Fibroblast of skin of back (primary cell): ENCODE measurements around the gene CSH1.
"Not testable (repeated sequence)": the region's sequence is repeated elsewhere in the genome, so short reads cannot be mapped to it uniquely, and the experiment has no call there.

Experiments
- DNase-seq: peaks from one replicate; pipeline ENCODE4 v3.0.0-alpha.2; 2013

The CSH1 gene

GRCh38 chr17:63928172-63928666, 31.8 kb upstream of the CSH1 start:
- DNase-seq = no peak

GRCh38 chr17:63927464-63928171, 31.2 kb upstream of the CSH1 start:
- DNase-seq = no peak

GRCh38 chr17:63926164-63926563, 29.8 kb upstream of the CSH1 start:
- no peak for DNase-seq

- no peak for DNase-seq
Observed at GRCh38 chr17:63925615-63926014, 29.2 kb upstream of the CSH1 start.

- not testable (repeated sequence) for DNase-seq
Observed at GRCh38 chr17:63922402-63922801, 26.0 kb upstream of the CSH1 start.

GRCh38 chr17:63920779-63921178, 24.4 kb upstream of the CSH1 start:
- not testable (repeated sequence) for DNase-seq

- not testable (repeated sequence) for DNase-seq
Observed at GRCh38 chr17:63920050-63920449, 23.7 kb upstream of the CSH1 start.

GRCh38 chr17:63919311-63919723, 22.9 kb upstream of the CSH1 start:
- DNase-seq = peak; percentile 53

- not testable (repeated sequence) for DNase-seq
Observed at GRCh38 chr17:63918789-63919305, 22.5 kb upstream of the CSH1 start, which contains the start of gene GH1. Gene GH1 (minus strand): TSS chr17:63918839. CDS start chr17:63918776, 63 bp downstream.

GRCh38 chr17:63918305-63918704, 21.9 kb upstream of the CSH1 start:
- DNase-seq = no peak

- no peak for DNase-seq
Observed at GRCh38 chr17:63917646-63918045, 21.3 kb upstream of the CSH1 start.

GRCh38 chr17:63917206-63917605, 20.8 kb upstream of the CSH1 start:
- not testable (repeated sequence) for DNase-seq

GRCh38 chr17:63916566-63917185, 20.3 kb upstream of the CSH1 start:
- DNase-seq = no peak

GRCh38 chr17:63915753-63916152, 19.4 kb upstream of the CSH1 start:
- not testable (repeated sequence) for DNase-seq

GRCh38 chr17:63914471-63914870, 18.1 kb upstream of the CSH1 start:
- no peak for DNase-seq

- peak; percentile 24 for DNase-seq
Observed at GRCh38 chr17:63911657-63912100, 15.3 kb upstream of the CSH1 start.

- DNase-seq = no peak
Observed at GRCh38 chr17:63911041-63911635, 14.8 kb upstream of the CSH1 start, which contains the start of gene CSHL1. Gene CSHL1 (minus strand): TSS chr17:63911258. CDS start chr17:63911196, 62 bp downstream.

GRCh38 chr17:63910096-63910495, 13.7 kb upstream of the CSH1 start:
- DNase-seq = no peak

- not testable (repeated sequence) for DNase-seq
Observed at GRCh38 chr17:63909586-63909985, 13.2 kb upstream of the CSH1 start.

GRCh38 chr17:63907161-63907778, 10.9 kb upstream of the CSH1 start:
- not testable (repeated sequence) for DNase-seq

- not testable (repeated sequence) for DNase-seq
Observed at GRCh38 chr17:63904796-63905195, 8.4 kb upstream of the CSH1 start.

GRCh38 chr17:63903787-63904201, 7.4 kb upstream of the CSH1 start:
- not testable (repeated sequence) for DNase-seq

GRCh38 chr17:63901971-63902370, 5.6 kb upstream of the CSH1 start:
- DNase-seq = not testable (repeated sequence)
